ENCODE measurements around the gene PREX1. TPM values are rescaled to one million over a fixed set of nuclear protein-coding genes. Genes with fewer than 3 reads are reported as not detected.

The PREX1 gene
- total and polyA plus RNA-seq, 3 donors from 2014 or later = 18.0 to 36.5 (median 27.1) TPM

DNA sequence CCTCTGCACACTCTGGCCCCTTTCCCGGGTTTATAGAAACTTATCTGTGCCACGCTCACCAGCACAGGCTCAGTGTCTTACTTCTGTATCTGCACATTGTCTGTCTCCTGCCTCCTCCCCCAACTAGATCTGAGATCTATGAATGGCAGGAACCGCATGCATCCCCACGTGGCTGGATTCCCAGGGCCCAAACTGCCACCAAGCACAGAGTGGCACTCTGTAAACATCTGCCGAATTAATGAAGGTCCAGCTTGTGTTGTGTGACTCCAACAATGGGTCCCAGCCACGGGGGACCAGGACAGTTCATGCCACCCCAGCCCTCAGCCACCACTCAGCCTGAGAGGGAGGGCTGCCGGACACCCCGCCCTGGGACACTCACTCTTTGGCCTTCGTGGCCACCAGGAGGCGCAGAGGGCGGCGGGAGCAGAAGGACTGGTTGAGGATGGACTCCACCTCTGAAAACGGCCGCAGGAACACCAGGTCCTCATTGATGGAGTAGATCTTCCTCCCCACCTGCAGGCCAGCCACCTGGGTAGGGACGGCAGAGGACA, 171.1 kb downstream of the PREX1 start:
- H3K27ac ChIP-seq = no peak overlapping the region
- no peaks in the 10 kb centered on the region for H3K4me1 ChIP-seq
- WGBS, 2 donors = 76 to 80% methylated on average over 14 to 15 of the region's 15 CpGs
- intact Hi-C loops (cut with DNase I; ENCODE audit: low total_unique reads) = no loop called here
- no peaks in the 10 kb centered on the region for H3K9me3 ChIP-seq
- no peak for DNase-seq
- no peaks in the 10 kb centered on the region for H3K27me3 ChIP-seq
- no peaks in the 10 kb centered on the region for H3K36me3 ChIP-seq (ENCODE audit: low read depth, missing control alignments)
- TF ChIP-seq, protein P1, sequence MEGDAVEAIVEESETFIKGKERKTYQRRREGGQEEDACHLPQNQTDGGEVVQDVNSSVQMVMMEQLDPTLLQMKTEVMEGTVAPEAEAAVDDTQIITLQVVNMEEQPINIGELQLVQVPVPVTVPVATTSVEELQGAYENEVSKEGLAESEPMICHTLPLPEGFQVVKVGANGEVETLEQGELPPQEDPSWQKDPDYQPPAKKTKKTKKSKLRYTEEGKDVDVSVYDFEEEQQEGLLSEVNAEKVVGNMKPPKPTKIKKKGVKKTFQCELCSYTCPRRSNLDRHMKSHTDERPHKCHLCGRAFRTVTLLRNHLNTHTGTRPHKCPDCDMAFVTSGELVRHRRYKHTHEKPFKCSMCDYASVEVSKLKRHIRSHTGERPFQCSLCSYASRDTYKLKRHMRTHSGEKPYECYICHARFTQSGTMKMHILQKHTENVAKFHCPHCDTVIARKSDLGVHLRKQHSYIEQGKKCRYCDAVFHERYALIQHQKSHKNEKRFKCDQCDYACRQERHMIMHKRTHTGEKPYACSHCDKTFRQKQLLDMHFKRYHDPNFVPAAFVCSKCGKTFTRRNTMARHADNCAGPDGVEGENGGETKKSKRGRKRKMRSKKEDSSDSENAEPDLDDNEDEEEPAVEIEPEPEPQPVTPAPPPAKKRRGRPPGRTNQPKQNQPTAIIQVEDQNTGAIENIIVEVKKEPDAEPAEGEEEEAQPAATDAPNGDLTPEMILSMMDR (IDR thresholded peaks at IDR 0.05) = no peak
- TF ChIP-seq POLR2A (IDR thresholded peaks at IDR 0.05) = no peak
- no peak overlapping the region for H3K4me3 ChIP-seq

DNA sequence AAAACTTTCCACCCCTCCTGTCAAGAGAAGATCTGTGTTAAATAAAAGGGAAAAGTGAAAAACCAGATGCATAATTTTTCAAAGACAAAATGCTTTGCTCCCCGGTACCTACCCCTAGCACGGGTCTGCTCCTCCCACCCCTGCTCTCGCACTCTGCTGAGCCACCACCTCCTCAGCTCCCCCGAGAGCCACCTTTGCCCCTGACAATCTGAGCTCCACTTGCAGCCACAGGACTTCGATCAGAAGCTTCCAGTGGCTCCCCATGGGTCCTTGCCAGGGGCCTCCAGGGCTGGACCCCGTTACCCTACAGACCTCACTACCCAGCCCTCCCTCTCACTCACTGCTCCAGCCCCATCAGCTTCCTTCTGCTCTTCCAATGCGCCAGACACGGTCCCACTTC, 171.7 kb downstream of the PREX1 start:
- H3K36me3 ChIP-seq (ENCODE audit: low read depth, missing control alignments) = no peaks in the 10 kb centered on the region
- H3K9me3 ChIP-seq = no peaks in the 10 kb centered on the region
- intact Hi-C loops (cut with DNase I; ENCODE audit: low total_unique reads) = no loop called here
- TF ChIP-seq, protein P1 (IDR thresholded peaks at IDR 0.05) = no peak
- no peak for TF ChIP-seq POLR2A (IDR thresholded peaks at IDR 0.05)
- H3K27ac ChIP-seq = no peak overlapping the region
- 83 to 84% methylated on average over 8 of the region's 8 CpGs for WGBS, 2 donors
- H3K4me3 ChIP-seq = no peak overlapping the region
- no peaks in the 10 kb centered on the region for H3K27me3 ChIP-seq
- DNase-seq = no peak
- no peaks in the 10 kb centered on the region for H3K4me1 ChIP-seq

DNA sequence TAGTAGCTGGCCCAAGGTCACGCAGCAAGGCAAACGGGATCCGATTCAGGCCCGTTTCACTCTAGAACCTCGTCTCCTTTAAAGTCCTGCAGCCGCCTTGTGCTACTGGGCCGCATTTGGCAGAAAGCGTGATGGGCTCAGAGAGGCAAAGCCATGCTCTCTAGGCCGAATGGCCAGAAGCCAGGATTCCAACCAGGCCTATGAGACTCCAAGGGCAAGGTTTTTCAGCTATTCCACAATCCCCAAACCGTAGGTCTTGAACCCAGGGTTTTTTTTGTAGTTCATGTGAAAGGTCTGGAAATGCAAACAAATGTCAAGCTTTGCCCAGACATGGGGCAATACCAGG, 174.1 kb downstream of the PREX1 start:
- H3K27me3 ChIP-seq = no peaks in the 10 kb centered on the region
- TF ChIP-seq POLR2A (IDR thresholded peaks at IDR 0.05) = no peak
- TF ChIP-seq, protein P1 (IDR thresholded peaks at IDR 0.05) = no peak
- H3K4me3 ChIP-seq = no peak overlapping the region
- 92 to 94% methylated on average over 10 of the region's 10 CpGs for WGBS, 2 donors
- no peak overlapping the region for H3K27ac ChIP-seq
- H3K36me3 ChIP-seq (ENCODE audit: low read depth, missing control alignments) = no peaks in the 10 kb centered on the region
- H3K4me1 ChIP-seq = peaks cover 1% of the 10 kb centered on the region
- intact Hi-C loops (cut with DNase I; ENCODE audit: low total_unique reads) = no loop called here
- no peaks in the 10 kb centered on the region for H3K9me3 ChIP-seq
- no peak for DNase-seq

GRCh38 chr20:48652961-48653705, 174.7 kb downstream of the PREX1 start:
- intact Hi-C loops (cut with DNase I; ENCODE audit: low total_unique reads) = no loop called here
- DNase-seq = no peak
- Histone ChIP-seq H3K4me1 (peaks cover 3% of the 10 kb centered on the region), H3K9me3 (no peaks in the 10 kb centered on the region), H3K27me3 (no peaks in the 10 kb centered on the region), H3K27ac (no peak overlapping the region), H3K36me3 (ENCODE audit: low read depth, missing control alignments) (no peaks in the 10 kb centered on the region), H3K4me3 (no peak overlapping the region)
- TF ChIP-seq POLR2A (IDR thresholded peaks at IDR 0.05) = no peak
- TF ChIP-seq, protein P1 (IDR thresholded peaks at IDR 0.05) = no peak
- WGBS, 2 donors = 63 to 68% methylated on average over 9 to 16 of the region's 16 CpGs

- WGBS, 2 donors = 98 to 99% methylated on average over 9 to 11 of the region's 11 CpGs
- no peak for TF ChIP-seq POLR2A (IDR thresholded peaks at IDR 0.05)
- Histone ChIP-seq H3K4me3 (no peak overlapping the region), H3K4me1 (peaks cover 3% of the 10 kb centered on the region), H3K27ac (no peak overlapping the region), H3K36me3 (ENCODE audit: low read depth, missing control alignments) (no peaks in the 10 kb centered on the region), H3K27me3 (no peaks in the 10 kb centered on the region), H3K9me3 (no peaks in the 10 kb centered on the region)
- intact Hi-C loops (cut with DNase I; ENCODE audit: low total_unique reads) = no loop called here
- DNase-seq = no peak
These were observed 175.8 kb downstream of the PREX1 start for GRCh38 chr20:48651960-48652359.
